PC-9 (cell line): ENCODE data around the gene ERC1.
"Not testable (repeated sequence)": the region's sequence is repeated elsewhere in the genome, so short reads cannot be mapped to it uniquely, and the experiment has no call there.

ENCODE experiments used
- CTCF ChIP-seq: fragments of 200-600 bp; sonication (generic); conservative IDR thresholded peaks from 2 replicates; pipeline ENCODE4 v1.6.1; 2017; ENCODE audit warnings: mixed run types, antibody characterized with exemption, mild to moderate bottlenecking, moderate library complexity
- EZH2 ChIP-seq: fragments of 200-600 bp; sonication (generic); IDR thresholded peaks from 2 replicates; pipeline ENCODE4 v1.8.0; 2017; ENCODE audit warnings: antibody characterized with exemption, low read depth

DNA sequence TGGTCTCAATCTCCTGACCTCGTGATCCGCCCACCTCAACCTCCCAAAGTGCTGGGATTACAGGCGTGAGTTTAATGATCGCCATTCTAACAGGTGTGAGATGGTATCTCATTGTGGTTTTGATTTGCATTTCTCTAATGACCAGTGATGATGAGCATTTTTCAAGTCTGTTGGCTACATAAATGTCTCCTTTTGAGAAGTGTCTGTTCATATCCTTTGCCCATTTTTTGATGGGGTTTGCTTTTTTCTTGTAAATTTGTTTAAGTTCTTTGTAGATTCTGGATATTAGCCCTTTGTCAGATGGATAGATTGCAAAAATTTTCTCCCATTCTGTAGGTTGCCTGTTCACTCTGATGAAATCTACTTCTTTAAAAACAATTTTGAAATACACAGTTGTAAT, 264.8 kb downstream of the ERC1 start:
- not testable (repeated sequence) for TF ChIP-seq CTCF, EZH2
